Activated CD4-positive, alpha-beta T cell treated with anti-CD3 and anti-CD28 coated beads, Interleukin-2, amount 50 U/mL, for 1 hour (primary cell): ENCODE measurements around the gene SDHA.
"Not testable (repeated sequence)": the region's sequence is repeated elsewhere in the genome, so short reads cannot be mapped to it uniquely, and the experiment has no call there.

ENCODE experiments used
- DNase-seq: peaks from one replicate; pipeline ENCODE4 v3.0.0-alpha.2; 2020

SDHA gene

DNA sequence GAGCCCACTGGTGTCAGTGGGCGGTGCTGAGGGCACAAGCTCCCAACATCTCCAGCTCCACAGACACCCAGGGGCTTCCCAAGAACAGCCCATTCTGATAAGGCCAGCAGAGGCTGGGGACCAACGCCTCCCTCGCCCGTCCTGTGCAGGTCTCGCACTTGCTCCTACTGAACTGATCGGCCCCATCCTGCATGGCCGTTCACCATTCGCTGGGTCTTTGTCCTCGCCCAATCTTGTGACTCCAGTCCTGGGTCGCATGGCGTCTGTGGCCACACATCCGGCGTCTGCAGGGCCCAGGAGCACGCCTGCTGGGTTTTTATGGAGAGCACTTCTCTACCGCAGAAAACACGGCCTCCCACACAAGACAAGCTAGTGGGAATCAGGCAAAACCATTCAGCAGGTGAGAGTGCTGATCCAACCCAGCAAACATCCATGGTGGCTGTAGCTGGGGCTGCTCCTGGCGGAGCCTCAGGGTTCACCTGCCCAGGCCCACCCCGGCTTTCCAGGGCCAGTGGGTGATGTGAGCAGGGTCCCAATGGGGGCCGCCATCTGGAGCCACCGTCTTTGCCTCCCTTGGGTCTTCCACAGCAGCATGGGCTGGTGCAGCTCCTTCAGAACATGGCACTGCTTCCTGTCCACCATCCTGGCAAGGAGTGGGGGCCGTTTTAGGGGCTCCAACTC lies 19.5 kb upstream of the SDHA start:
- DNase-seq: no peak

DNA sequence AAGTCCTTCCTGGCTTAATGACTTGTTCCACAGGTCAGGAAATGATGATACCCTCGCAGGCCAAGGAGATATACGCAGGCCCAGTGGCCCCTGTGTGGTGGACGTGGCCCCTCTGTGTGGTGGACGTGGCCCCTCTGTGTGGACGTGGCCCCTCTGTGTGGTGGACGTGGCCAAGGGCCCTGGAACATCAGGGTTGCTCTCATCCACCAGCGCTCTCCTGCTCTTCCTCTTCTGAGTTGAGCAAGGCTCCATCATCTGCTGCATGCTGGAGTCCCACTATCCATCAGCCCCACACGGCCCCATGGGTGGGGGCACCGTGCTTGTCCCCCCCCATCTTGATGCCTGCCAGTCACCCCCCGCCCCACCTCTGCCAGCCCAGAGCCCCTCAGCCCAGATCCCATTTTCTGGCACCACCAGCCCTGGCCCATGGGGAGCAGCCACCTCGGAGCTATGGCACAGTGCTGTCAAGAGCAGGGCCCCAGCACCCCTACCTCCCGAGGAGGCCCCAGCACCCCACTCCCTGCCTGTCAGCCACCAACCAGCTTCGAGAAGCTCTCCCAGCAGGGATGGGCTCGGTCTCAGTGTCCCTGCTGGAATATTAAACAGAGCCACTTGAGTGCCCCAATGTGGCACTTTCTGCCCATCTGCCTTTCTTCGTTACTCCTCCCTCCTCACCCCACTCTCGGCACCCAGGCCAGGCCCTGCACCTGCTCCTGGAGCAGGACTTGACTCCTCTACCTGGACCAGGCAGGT lies 18.7 kb upstream of the SDHA start:
- DNase-seq: no peak

DNA sequence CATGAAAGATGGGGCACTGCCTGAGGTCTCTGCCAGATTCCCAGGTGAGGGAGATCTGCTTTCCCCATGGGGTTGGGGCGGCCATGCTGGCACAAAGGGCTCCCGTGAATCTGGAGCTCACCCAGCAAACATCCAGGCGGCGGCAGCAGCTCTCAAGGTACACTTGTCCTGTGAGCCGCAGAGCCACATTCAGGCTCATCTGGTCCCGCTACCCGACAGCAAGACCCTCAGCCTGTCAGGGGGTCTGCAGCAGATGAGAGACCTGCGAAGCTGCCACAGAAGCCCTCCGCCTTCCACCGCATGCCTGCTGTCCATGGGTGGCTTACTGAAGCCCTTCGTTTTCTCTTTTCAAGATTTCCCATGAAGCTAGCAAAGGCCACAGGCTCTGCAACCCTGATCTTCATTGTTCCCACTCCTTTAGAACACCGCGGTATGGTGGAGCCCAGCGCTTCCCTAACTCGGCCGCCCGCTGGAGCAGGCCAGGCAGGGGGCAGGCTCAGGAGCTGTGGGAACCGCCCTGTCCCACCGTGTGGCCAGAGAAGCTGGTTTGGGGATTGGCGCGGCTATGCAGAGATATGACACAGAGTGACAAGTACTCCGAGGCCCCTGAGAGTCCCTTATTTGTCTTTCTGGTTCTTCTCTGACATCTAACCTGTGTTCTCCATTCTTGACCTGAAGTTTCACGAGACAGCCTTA lies 18.0 kb upstream of the SDHA start:
- DNase-seq: no peak

DNA sequence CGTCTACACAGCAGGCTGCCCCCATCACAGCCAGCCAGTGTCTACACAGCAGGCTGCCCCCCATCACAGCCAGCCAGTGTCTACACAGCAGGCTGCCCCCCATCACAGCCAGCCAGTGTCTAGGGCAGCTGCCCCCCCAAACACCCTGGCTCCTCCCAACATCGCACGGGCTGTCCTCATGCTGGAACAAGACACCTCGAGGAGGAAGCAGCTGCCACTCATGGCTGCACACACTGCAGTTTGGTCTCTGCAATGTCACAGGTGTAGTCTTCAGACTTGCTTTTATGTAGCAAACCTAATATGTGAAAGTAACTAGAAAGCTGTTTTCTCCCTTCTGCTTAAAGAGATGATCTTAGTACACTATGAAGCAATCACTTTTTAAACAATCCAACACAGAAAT lies 17.1 kb upstream of the SDHA start:
- no peak for DNase-seq

DNA sequence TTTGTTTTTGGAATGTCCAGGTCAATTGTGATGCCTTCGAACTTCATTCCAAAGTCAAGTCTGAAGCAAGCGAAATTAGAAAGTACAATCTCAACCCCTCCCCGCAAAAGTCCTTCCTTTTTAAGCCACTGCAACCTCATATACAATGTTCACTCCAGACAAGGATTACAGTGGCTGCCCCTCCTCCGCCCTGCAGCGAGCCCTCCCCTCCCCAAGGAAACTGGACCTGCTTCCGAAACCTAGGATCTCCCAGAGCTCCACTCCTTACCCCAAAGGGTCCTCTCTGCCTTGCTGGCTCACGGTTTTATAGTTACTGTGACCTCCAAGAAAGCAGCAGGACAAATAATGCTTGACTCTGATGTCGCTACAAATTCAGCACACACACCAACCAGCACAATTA lies 16.4 kb upstream of the SDHA start:
- no peak for DNase-seq

DNA sequence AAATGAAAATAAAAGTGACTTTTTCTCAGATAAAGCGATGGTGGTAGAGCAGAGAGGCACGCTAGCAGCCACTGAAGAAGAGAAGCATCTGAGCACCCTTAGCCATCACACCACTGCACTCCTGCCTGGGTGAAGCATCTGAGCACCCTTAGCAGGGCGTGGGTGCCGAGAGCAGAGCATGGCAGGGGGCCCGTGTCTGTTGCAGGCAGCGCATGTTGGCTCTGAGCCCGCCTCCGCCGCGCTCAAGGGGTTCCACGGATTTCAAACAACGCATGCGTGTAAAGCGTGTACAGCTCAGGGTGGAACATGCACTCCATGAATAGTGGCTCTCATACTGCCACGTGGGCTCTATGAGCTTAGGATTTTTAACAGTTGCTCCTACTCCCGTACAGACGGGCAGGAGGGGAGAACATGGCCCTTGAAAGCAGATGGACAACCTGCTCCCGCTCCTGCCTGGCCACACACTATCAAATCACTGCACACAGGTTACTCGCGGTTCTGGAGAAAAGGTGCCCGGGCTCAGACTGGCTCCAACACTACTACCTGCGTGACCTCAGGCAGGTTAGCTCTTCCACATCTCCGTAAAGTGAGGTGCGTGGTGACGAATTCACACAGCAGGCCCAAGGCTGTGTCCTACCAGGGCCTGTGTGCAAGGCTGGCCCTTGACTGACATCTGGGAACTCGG lies 14.7 kb upstream of the SDHA start:
- no peak for DNase-seq

DNA sequence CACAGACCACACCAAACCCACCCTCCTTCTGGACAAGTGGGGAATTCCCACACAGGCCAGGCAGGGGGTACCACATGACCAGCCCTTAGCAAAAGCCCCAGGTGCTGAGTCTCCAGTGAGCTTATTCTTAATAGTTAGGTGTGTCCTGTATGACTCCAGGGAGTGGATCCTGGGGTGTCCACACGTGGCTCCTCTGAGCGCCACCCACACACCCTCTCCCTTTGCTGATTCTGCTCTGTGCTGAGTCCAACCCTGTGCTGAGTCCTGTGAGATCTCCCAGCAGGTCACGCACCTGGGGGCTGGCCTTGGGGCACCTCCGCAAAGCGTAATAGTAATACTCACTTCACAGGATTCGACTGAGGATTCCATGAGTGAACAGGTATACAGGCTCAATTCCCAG lies 14.1 kb upstream of the SDHA start:
- DNase-seq: no peak

DNA sequence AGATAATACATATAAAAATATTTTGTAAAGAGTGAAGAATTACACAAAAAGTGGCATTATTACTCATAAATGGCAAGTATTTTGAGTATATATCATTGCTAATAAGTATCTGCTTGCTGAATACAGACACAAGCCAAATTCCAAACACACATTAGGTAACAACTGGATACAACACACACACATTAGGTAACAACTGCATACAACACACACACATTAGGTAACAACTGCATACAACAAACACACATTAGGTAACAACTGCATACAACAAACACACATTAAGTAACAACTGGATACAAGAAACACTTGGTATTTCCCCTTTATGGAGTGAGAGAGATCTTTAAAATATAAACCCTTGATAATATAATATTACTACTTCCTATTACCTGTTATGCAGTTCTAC lies 13.7 kb upstream of the SDHA start:
- DNase-seq: no peak

DNA sequence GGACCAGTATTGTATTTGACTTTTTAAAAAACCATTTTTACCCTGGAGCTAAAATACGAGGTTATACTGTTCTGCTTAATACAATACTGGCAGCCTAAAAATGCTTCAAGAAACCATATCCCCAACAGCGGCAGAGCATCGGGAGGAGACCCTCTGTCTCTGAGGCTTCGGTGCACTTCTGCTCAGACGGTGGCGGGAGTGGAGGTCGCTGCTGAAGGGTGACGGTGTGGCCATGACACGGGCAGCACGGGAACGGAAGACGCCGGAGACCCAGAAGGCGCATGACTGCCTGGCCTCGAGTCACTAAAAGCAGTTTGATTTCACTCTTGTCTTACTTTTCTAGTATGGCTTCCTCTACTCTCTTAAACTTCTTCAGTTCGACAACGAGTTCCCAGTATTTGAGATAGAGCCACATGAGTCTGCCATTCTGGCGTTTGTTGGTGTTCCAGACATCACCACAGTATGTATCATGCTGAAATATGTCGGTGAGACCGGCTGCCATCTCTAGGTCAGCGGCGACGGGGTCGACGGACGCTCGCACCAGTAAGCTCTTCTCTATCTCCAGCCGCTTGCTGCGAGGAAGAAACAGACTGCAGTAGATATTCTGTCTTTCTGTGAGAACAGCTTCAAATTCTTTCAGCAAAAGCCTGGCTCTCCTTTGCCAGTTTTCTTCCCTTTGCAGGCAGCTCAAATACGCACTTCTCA lies 13.0 kb upstream of the SDHA start:
- DNase-seq: no peak

DNA sequence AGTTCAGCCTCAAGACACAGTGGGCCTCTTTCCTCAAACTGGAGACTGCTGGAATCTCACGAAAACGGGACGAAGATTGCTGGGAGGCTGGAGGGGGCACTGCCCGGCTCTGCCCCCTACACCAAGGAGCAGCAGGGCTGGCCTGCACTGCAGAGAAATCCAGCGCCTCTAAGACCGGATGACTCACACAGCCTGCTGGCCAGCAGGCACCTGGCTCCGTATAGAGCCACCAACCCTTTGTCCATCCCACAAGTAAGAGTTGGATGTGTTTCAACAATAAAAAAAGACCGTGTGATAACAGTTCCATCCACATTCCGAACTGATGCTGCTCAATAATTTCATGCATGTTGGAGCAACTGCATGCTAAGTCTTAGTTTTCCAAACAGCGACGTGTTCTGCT lies 11.7 kb upstream of the SDHA start:
- no peak for DNase-seq

DNA sequence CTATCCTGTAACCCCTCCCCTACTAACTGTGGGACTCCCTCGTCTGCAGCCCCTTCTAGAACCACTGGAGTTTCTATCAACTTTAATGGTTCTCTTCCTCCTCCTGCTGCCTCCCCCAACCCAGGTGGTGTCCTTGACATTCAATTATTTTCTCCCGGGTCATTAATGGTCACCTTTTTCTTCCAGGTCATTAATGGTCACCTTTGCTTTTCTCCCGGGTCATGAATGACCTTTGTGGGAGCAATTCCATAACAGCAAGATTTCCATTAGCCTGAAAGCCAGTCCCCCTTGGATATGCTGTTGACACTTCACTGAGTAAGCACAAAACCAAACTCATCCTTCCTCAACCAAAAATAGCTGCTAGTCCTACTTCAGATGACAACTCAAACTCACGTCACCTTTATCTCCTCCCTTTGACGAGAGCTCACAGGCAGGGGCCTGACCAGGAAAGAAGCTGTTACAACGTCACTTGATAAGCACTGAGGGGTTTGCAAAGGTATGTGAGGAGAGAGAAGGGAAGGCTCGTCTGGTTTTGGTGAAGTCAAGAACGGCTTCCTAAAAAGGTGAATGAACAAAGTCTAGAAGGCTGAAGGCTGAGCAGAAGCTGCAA lies 11.1 kb upstream of the SDHA start:
- no peak for DNase-seq

DNA sequence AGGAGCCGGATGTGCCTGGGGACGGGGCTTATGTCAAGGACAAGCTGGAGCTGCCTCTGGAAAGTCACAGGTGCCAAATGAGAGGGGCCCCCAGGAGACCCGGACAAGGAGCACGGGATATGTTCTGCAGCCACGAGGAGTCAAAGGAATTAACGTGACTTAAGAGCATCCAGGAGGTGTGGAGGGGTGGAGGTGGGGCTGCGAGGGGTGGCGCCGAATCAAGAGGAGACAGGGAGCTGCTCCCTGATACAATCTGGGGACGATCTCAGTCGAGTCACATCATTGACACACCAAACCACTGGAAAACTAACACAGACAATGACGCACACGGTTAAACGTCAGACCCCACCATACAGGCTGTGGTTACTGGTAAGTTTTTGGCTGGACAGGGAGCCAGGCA lies 10.5 kb upstream of the SDHA start:
- DNase-seq: no peak

DNA sequence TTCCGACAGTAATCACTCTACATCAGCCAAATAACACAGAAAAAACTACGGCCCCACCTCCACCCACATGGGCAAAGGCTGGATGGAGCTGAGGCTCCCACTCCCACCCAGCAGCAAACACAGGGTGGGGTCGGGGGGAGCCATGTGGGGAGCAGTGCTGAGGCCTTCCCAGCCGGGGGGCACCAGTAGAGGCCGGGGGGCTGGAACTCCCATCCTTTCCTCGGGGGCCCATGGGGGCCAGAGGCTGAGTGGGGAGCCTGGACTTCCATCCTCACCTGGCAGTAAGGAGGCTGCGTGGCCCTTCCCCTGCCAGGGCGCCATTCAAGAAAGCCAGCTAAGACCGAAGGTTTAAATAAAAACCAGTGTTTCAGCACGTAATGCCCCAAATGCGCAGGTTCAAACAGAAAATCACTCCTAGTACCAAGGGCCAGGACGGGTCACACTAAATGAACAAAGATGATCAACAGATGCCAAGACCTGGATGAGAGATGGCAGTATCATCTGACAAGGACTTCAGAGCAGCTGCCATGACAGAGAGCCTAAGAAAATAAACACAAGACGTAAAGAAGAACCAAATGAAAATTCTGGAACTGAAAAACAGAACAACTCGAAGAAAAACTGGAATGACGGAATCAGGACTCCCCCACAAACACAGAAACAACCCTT lies 9.5 kb upstream of the SDHA start:
- DNase-seq: no peak

DNA sequence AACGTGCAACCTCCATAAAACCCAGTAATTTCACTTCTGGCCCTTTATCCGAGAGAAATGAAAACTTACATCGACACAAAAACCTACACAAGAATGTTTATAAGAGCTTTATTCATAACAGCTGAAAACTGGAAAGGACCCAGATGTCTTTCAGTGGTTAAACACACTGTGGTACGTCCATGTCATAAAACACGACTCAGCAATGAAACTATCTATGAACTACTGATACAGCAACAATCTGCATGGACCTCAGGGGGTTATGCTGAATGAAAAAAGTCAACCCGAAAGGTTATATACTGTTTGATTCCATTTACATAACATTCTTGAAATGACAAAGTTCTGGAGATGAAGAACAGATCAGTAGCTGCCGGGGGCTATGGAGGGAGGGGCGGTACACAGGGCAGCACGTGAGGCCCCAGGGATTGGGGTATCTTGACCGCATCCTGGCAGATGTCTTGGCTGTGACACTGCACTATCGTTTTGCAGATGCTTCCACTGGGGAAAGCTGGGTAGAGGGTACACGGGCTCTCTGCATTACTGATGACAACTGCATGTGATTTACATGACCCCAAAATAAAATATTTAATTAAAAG lies 4.2 kb upstream of the SDHA start:
- no peak for DNase-seq

DNA sequence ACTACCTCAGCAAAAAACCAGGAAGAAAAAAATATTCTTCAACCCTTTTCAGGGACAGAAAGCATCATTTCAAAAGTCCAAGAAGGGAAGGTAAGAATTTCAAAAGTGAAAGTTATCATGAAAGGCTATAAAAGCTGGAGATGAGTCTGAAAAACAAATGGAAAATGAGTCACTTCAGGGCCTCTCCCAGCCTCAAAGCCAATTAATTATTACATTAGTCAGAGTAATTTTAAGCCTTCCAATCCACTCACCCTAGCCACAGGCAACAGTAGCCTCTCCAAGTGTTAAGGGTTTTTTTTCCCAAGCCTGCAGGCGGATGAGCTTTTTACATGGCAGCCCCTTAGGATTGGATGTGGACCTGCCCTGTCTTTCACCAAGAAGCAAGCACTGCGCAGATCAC lies 2.9 kb upstream of the SDHA start:
- DNase-seq: not testable (repeated sequence)

DNA sequence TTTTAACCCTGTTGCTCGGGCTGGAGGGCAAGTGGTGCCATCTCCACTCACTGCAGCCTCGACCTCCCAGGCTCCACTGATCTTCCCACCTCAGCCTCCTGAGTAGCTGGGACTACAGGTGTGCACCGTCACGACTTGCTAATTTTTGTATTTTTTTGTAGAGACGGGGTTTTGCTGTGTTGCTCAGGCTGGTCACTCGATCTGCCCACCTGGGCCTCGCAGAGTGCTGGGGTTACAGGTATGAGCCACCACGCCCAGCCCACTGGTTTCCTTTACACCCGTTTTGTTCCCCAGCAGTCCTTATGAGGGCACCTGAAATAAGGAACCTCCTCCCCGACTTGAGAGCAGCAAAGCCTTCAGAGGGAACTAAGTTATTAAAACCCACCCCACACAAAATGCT lies 2.0 kb upstream of the SDHA start:
- DNase-seq: not testable (repeated sequence)

DNA sequence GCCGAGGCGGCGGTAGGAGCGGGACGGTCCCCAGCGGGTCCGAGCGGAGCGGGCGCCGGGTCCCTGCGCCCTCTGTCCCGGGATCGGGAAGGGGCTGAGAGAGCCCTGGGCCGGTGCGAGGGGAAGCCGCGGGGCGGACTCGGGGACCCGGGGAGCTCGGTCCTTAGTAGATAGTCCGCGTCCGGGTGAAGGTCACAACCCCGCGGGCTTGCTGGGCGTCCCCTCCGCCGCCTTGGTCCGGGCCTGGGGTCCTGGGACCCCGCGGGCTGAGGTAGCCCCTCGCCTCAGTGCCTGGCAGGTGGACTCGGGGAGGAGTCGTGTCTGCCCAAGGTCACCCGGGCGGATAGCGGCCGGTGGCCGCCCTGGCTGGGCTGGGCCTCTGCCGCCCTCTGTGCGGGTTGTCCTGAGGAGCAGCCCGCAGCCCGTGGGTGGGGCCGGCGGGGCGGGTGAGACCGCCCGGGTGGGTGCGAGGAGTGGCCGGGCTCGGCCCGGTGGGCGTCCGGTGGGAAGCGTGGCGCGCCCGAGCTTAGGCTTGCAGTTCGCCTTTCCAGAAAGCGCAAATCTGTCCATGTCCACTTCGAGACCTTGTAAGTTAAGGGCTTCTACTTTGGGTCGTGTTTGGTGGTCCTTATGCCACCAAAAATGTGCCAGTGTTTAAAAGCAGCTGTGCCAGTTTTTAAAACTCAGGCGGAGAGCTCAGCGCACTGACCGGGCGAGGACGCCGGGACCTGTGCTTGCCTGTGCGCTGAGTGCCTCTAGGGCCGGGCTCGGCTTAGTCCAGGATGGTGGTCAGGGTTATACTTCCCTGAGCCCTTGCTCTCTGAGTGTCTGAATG lies 554 bp downstream of the SDHA start:
- no peak for DNase-seq

DNA sequence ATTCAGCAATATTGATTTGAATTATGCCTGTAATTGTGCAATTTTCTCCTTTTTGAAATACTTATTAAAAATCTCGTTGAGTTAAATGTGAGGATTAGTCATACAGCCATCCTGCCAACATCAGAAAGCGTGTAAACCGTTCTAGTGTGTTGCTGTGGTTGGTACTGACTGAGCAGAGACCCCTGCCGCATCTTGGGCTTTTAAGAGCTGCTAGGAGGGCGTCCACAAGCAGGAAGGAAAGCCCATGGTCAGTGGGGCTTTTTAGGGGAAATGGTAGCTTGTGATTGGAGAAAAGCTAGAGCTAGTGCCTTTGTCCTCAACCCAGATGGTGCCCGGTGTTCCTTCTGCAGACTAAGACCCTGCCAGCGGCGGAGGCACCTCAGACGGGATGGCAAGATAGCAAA lies 1.3 kb downstream of the SDHA start:
- DNase-seq: peak; percentile 9

DNA sequence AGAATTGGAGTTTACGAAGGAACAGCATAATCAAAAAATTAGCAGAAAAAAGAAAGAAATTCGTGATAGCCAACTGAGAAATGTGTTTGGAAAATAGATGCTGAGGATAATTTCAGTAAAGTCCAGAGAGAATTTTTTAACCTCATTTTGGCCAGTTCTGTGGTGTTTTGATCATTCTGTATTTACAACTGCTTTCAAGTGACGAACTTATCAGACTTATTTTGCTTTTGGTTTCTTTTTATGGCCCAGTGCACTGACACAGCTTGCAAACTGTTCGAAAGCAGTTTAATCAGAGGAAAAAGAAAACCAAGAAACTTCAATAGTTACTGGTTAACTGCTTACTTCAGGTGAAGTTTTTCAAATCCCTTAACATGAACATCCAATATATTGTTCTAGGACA lies 1.9 kb downstream of the SDHA start:
- DNase-seq: no peak

DNA sequence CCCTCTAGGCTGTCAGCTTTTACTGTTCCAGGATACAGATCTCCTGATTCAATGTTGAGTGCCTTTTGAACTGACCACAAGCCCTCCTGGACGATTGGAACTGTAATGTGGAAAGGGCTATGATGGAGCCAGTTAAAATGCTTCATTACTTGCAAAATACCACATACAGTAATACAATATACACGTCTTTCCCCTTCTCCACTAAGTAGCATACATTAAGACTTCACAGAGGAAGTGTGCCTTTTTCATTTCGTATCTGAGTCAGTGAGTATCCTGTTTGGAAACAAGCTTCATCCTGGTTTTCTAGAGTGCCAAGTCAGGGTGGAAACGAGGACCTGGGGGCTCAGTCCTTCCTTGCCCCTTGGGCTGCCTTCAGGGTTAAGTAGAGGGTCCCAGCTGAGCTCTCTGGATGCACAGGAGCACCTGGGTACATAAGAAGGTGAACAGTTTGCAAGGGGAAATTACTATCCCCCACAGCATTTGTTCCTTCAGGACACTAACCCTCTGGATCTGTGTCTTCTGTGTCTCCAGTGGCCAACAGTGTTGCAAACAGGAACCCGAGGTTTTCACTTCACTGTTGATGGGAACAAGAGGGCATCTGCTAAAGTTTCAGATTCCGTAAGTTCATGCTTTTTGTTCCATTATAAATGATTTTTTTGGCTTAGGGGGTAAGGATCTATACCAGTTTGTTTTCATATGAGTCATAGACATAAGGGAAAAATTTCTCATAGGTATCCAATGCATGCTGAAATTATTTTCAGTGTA lies 5.0 kb downstream of the SDHA start:
- not testable (repeated sequence) for DNase-seq
